Measurements from ENCODE around the gene PRKX. TPM values are rescaled to one million over a fixed set of nuclear protein-coding genes. Genes with fewer than 3 reads are reported as not detected.
"Not testable (repeated sequence)": the region's sequence is repeated elsewhere in the genome, so short reads cannot be mapped to it uniquely, and the experiment has no call there.

Gene PRKX
- total and polyA plus RNA-seq, 12 donors: 1.3 to 6.8 (median 4.6) TPM

DNA sequence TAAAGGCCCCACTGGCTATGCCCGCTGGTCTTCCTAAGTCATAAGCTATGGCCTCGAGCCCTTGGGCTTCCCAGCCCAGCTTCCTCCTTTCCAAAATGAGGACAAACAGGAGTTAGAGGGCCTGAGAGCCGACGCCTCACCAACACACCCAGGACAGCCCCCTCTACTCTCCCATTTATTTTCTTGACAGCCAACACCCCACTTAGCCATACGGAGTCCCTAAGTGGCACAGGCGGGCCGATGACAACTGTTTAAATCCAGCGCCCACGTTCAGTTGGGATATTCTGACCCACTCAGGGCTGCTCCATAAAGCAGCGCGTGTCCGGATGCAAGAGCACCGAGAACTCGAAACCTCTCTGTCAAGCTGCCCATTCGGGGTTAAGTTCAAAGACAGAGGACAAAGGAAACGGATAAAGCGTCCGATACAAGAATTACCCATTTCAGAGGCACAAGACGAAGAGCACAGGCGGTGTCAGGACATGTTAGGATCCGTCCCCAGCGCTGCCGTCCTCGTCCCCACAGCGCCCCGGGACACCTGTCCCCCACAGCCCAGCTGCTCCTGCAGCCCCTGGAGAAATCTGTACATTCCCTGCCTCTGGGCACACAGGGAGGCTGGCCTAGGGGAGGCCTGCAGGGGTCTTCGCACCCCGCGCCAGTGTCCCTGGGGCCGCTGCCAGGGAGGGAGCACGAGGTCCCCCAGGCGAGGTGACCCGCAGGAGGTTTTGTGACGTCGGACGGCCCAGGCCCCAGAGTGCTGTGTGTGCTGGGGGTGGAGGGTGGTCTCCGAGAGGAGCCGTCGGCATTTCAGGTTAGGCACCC lies 1.2 kb downstream of the PRKX start:
- peak in 4 of 7 donors; percentile 16 to 51 (median 21) for DNase-seq
- Histone ChIP-seq H3K9me3 (replicated peaks in 1 of 3) (no peaks in the 10 kb centered on the region), H3K4me1 (replicated peaks in 1 of 2) (no peaks in the 10 kb centered on the region), H3K27me3 (peaks cover 4% of the 10 kb centered on the region), H3K36me3 (replicated peaks in 1 of 2) (no peaks in the 10 kb centered on the region), H3K4me3 (peak overlapping the region in 2 of 4 donors; percentile 6 to 73), H3K27ac (peak overlapping the region in 2 of 5 donors; percentile 38 to 67)
- intact Hi-C loops (cut with DNase I): no loop called here
- no peak for TF ChIP-seq POLR2A (IDR thresholded peaks at IDR 0.05)
- TF ChIP-seq, protein P1, sequence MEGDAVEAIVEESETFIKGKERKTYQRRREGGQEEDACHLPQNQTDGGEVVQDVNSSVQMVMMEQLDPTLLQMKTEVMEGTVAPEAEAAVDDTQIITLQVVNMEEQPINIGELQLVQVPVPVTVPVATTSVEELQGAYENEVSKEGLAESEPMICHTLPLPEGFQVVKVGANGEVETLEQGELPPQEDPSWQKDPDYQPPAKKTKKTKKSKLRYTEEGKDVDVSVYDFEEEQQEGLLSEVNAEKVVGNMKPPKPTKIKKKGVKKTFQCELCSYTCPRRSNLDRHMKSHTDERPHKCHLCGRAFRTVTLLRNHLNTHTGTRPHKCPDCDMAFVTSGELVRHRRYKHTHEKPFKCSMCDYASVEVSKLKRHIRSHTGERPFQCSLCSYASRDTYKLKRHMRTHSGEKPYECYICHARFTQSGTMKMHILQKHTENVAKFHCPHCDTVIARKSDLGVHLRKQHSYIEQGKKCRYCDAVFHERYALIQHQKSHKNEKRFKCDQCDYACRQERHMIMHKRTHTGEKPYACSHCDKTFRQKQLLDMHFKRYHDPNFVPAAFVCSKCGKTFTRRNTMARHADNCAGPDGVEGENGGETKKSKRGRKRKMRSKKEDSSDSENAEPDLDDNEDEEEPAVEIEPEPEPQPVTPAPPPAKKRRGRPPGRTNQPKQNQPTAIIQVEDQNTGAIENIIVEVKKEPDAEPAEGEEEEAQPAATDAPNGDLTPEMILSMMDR (IDR thresholded peaks at IDR 0.05): no peak
- 0 to 12% (median 6%) methylated on average over 3 to 39 of the region's 39 CpGs for WGBS, 4 donors

DNA sequence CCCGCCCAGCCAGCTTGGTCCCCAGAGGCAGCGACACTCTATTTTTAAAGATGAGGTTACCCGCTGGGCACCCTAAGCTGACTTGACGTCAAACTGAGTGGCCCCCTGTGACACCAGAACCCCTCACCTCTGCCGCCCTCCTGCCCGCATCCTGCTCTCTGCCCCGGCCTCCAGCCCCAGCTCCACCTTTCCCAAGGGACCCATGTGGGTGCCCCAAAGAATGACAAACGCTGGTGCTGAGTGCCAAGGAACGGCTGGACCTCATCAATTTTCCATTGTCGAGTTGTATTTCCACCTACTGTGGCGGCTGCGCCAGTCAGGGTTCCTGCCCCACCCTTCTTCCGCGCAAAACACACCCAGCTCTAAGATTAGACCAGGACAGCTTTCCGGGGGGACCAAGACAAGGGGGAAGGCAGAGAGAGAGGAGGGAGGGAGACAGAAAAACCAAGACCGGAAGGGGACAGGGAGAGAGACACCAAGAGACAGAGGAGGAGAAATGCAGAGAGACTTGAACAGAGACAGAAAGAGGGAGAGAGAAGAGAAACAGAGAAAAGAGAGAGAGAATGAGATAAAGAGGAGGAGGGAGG lies 2.0 kb downstream of the PRKX start:
- DNase-seq: peak in 1 of 7 donors; percentile 15
- intact Hi-C loops (cut with DNase I): no loop called here

DNA sequence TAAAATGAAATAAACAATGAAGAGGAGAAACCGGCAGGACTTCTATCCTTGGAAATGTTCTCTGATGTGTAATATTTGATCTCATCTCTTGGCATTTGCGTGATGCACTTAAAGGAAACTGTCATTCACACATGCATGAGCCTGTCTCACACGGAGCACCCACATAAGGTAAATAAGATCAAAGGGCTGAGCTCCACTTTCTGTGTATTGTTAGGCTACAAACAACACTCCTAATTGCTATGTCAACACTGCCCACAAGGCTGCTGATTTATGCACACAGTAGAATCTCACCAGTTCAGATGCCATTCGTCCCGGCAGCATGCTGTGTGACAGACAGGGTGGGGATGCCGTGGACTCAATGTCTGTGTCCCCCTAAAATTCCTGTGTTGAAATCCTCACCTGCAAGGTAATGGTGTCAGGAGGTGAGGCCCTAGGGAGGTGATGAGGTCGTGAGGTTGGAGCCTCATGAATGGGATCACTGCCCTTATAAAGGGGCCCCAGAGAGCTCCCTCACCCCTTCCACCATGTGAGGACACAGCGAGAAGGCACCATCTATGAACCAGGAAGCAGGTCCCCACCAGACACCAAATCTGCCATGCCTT lies 5.7 kb downstream of the PRKX start:
- H3K36me3 ChIP-seq (replicated peaks in 1 of 2); H3K4me3 ChIP-seq; DNase-seq; H3K9me3 ChIP-seq (replicated peaks in 1 of 3); H3K27ac ChIP-seq; H3K27me3 ChIP-seq; H3K4me1 ChIP-seq (replicated peaks in 1 of 2); intact Hi-C loops (cut with DNase I): not testable (repeated sequence)
- 55 to 70% (median 60%) methylated on average over 3 to 8 of the region's 8 CpGs for WGBS, 4 donors

More for the DNA sequence above, 2.0 kb downstream of the PRKX start:
- Histone ChIP-seq H3K27ac (peak overlapping the region in 1 of 5 donors; percentile 67), H3K4me1 (replicated peaks in 1 of 2) (no peaks in the 10 kb centered on the region), H3K4me3 (peak overlapping the region in 1 of 4 donors; percentile 73), H3K9me3 (replicated peaks in 1 of 3) (no peaks in the 10 kb centered on the region), H3K36me3 (replicated peaks in 1 of 2) (no peaks in the 10 kb centered on the region), H3K27me3 (peaks cover 4% of the 10 kb centered on the region)
- WGBS, 4 donors: 41 to 55% (median 49%) methylated on average over 8 to 16 of the region's 16 CpGs
- TF ChIP-seq POLR2A (IDR thresholded peaks at IDR 0.05): no peak
- TF ChIP-seq, protein P1 (IDR thresholded peaks at IDR 0.05): no peak

DNA sequence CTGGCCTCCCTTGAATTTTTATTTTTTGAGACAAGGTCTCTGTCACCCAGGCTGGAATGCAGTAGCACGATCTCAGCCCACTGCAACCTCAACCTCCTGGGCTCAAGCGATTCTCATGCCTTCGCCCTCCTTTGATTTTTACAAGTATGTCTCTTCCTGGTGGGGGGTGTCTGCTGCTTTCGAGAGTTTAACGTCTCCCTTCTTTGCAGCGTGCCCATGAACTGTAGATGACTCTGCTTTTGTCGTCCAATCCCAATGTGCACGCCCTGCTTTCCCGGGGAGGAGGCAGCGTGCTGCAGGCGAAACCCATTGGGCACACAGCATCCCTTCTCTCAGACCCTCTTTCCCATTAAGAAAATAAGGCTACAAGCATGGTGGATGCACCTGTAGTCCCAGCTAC lies 7.0 kb downstream of the PRKX start:
- H3K27me3 ChIP-seq: no peaks in the 10 kb centered on the region
- H3K27ac ChIP-seq: no peak overlapping the region
- no peaks in the 10 kb centered on the region for H3K36me3 ChIP-seq (replicated peaks in 1 of 2)
- H3K4me1 ChIP-seq (replicated peaks in 1 of 2): no peaks in the 10 kb centered on the region
- intact Hi-C loops (cut with DNase I): no loop called here
- DNase-seq: no peak
- 75 to 90% (median 85%) methylated on average over 5 to 11 of the region's 11 CpGs for WGBS, 4 donors
- no peak for TF ChIP-seq POLR2A (IDR thresholded peaks at IDR 0.05)
- TF ChIP-seq, protein P1 (IDR thresholded peaks at IDR 0.05): no peak
- no peak overlapping the region for H3K4me3 ChIP-seq
- H3K9me3 ChIP-seq (replicated peaks in 1 of 3): no peaks in the 10 kb centered on the region

DNA sequence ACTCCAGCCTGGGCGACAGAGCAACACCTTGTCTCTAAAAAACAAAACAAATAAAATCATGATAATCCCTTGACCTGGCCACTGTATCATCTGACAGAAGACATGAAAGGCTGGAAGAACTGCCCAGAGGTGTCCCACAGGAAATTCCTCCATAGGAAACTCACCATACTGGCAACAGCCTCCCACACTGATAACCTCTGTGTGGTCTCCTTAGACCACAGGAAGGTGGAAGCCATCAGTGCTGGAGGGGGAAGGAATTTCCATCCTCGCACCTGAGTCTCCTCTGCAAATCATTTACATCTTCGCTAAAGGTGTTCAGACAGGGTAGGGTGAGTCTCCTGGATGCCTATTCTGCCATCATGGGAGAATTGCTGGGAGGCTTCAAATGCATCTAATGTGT lies 10.2 kb downstream of the PRKX start:
- H3K27ac ChIP-seq; H3K36me3 ChIP-seq (replicated peaks in 1 of 2); intact Hi-C loops (cut with DNase I); H3K9me3 ChIP-seq (replicated peaks in 1 of 3); DNase-seq; H3K4me3 ChIP-seq; H3K4me1 ChIP-seq (replicated peaks in 1 of 2); H3K27me3 ChIP-seq: not testable (repeated sequence)
- 76 to 83% (median 78%) methylated on average over 3 of the region's 3 CpGs for WGBS, 4 donors

DNA sequence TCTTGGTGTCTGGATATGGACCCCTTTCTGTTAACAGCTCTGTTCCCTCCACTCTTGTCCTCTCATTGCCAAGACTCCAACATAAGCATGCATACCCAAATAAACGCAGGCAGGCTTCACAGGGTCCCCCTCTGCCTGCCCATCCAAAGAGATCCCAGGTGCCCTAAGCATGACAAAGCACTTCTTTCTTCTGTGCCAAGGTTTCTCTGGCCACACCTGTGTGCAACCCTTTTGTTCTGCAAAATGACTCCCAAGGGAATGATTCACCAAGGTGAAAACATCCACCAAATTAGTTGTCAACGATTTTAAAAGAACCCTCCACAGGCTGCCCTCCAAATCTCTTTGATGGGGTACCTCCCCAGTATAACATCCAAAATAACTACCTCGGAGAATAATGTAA lies 11.4 kb downstream of the PRKX start:
- 20 to 65% (median 54%) methylated on average over 2 to 3 of the region's 3 CpGs for WGBS, 4 donors
- intact Hi-C loops (cut with DNase I); DNase-seq; H3K9me3 ChIP-seq (replicated peaks in 1 of 3); H3K4me1 ChIP-seq (replicated peaks in 1 of 2); H3K27ac ChIP-seq; H3K36me3 ChIP-seq (replicated peaks in 1 of 2); H3K4me3 ChIP-seq; H3K27me3 ChIP-seq: not testable (repeated sequence)

DNA sequence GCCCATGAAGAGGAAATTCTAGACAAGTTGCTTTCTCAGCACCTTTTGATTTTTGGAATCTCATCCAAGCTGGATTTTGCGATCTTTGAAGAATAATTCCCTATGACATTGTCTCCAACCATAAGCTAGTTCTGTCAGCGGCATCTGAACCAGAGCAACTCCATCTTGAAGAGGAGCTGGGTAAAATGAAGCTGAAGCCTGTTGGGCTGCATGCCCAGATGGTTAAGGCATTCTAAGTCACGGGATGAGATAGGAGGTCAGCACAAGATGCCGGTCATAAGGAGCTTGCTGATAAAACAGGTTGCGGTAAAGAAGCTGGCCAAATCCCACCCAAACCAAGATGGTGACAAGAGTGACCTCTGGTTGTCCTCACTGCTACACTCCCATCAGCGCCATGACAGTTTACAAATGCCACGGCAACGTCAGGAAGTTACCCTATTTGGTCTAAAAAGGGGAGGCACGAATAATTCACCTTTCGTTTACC lies 12.0 kb downstream of the PRKX start:
- H3K4me3 ChIP-seq; intact Hi-C loops (cut with DNase I); DNase-seq; H3K27ac ChIP-seq; H3K27me3 ChIP-seq; H3K4me1 ChIP-seq (replicated peaks in 1 of 2); H3K36me3 ChIP-seq (replicated peaks in 1 of 2); H3K9me3 ChIP-seq (replicated peaks in 1 of 3): not testable (repeated sequence)
- 87 to 91% (median 89%) methylated on average over 9 to 10 of the region's 10 CpGs for WGBS, 4 donors

Measured in adrenal gland (tissue), 12 donors.